ENCODE data around the gene GALNT14. TPM values are rescaled to one million over a fixed set of nuclear protein-coding genes. Genes with fewer than 3 reads are reported as not detected.

GALNT14 gene
- total RNA-seq, 1 experiment from 2014 or later, result 2.7 TPM

- peaks cover 34 to 36% of the 10 kb centered on the region in 2 experiments for H3K4me1 Mint-ChIP-seq
- H3K4me2 ChIP-seq (ENCODE audit: insufficient read depth, insufficient read length, low read length), result no peak overlapping the region
- no CpG with 5 or more reads among the region's 8 CpGs for WGBS (ENCODE audit: extremely low coverage, insufficient read length, low lambda C conversion rate)
Measured at GRCh38 chr2:30935795-30936194, 202.4 kb downstream of the GALNT14 start.

More at GRCh38 chr2:30935795-30936194, 202.4 kb downstream of the GALNT14 start:
- no peak for DNase-seq
- no peaks in the 10 kb centered on the region for H3K36me3 Mint-ChIP-seq (ENCODE audit: insufficient read depth in 1 of 3, low read depth in 3 of 3)
- Histone ChIP-seq H2AFZ (ENCODE audit: low read length) (no peak overlapping the region), H4K5ac (ENCODE audit: insufficient read length, low read depth, low read length) (no peak overlapping the region), H3K27me3 (ENCODE audit: insufficient read depth, low read length) (no peaks in the 10 kb centered on the region), H3K9me3 (ENCODE audit: control insufficient read depth, low read depth, low read length) (no peaks in the 10 kb centered on the region), H2BK5ac (ENCODE audit: insufficient read length, low read length) (no peak overlapping the region), H4K20me1 (ENCODE audit: control insufficient read depth, insufficient read depth, insufficient read length) (no peaks in the 10 kb centered on the region), H3K23me2 (ENCODE audit: insufficient read length, low read depth, low read length, poor library complexity, severe bottlenecking) (no peaks in the 10 kb centered on the region), H4K91ac (ENCODE audit: insufficient read length, low read depth, low read length) (no peak overlapping the region), H3K56ac (ENCODE audit: insufficient read length, low read depth, low read length) (no peak overlapping the region), H3K27ac (ENCODE audit: insufficient read length, low read depth, low read length) (no peak overlapping the region), H3K9ac (ENCODE audit: extremely low read depth, insufficient read length, low read length) (no peak overlapping the region), H2BK15ac (ENCODE audit: low read depth, low read length) (no peak overlapping the region), H3K23ac (ENCODE audit: insufficient read length, low read depth, low read length) (no peak overlapping the region), H2BK20ac (ENCODE audit: low read depth, low read length, poor library complexity, severe bottlenecking) (no peak overlapping the region), H3K4me1 (ENCODE audit: insufficient read depth, low read length) (peaks cover 10% of the 10 kb centered on the region; the same call in 1 of the 2 replicates), H4K8ac (replicated peaks; ENCODE audit: insufficient read length, low read depth, low read length) (no peak overlapping the region), H3K18ac (ENCODE audit: insufficient read length, low read depth, low read length) (no peak overlapping the region), H3T11ph (ENCODE audit: low read length) (no peak overlapping the region), H2BK120ac (ENCODE audit: low read depth, low read length, poor library complexity, severe bottlenecking) (no peak overlapping the region), H2AK5ac (ENCODE audit: insufficient read length, low read length) (no peak overlapping the region), H3K14ac (ENCODE audit: insufficient read depth, low read length) (no peak overlapping the region; the same call in 1 of the 2 replicates), H3K4ac (ENCODE audit: low read depth, low read length) (no peak overlapping the region), H3K79me2 (ENCODE audit: insufficient read depth, low read length) (no peaks in the 10 kb centered on the region), H2BK12ac (ENCODE audit: insufficient read length, low read depth, low read length) (no peak overlapping the region), H3K79me1 (ENCODE audit: insufficient read depth, low read depth, low read length, poor library complexity, severe bottlenecking) (no peaks in the 10 kb centered on the region)
- H3K9me3 Mint-ChIP-seq, result no peaks in the 10 kb centered on the region
- peaks cover 2% of the 10 kb centered on the region; the same call in 1 of the 2 replicates for H3K27me3 Mint-ChIP-seq (ENCODE audit: low read depth)
- no peak overlapping the region for H3K27ac Mint-ChIP-seq
- TF ChIP-seq CTCF (conservative IDR thresholded peaks at IDR 0.05), result no peak
- H3K4me3 Mint-ChIP-seq, result no peak overlapping the region

Measured in H9 (cell line).